HG03175 (cell line): ENCODE results near the gene TMEM63C.

ENCODE experiments used
- ATAC-seq: cut with Tn5 transposase; IDR thresholded peaks from one replicate; pipeline ENCODE4 v1.9.1; 2021; ENCODE audit warnings: mild to moderate bottlenecking, moderate library complexity; ENCODE audit not compliant: unreplicated experiment

The TMEM63C gene

DNA sequence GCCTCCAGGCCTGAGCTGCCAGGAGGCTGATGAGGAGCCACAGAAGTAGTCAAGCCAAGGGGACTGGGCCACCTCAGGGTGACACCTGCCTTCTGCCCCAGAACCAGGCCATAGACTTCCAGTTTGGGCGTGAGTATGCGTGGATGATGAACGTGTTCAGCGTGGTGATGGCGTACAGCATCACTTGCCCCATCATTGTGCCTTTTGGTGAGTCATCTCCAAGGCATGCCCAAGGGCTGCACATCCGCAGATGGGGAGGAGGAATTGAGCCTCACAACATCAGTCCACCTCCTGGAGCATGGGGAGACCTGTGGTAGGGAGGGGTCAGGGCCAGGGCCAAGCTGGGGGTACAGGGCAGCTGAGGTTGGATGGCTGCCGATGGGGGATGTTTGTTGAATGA is 67.1 kb downstream of the TMEM63C start:
- no peak for ATAC-seq

DNA sequence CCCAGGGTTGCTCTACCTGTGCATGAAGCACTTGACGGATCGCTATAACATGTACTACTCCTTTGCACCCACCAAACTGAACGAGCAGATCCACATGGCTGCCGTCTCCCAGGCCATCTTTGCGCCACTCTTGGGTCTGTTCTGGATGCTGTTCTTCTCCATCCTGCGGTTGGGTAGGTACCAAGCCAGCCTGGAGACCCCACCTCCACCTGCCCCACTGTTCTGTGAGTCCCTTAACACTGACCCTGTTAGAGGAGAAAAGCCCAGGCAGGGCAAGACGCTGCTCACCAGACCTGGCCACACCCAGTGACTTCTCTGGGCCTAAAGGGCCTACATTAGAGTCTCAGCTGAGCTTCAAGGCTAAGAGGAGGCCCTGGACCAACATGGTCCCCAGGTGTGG is 67.7 kb downstream of the TMEM63C start:
- ATAC-seq = no peak

DNA sequence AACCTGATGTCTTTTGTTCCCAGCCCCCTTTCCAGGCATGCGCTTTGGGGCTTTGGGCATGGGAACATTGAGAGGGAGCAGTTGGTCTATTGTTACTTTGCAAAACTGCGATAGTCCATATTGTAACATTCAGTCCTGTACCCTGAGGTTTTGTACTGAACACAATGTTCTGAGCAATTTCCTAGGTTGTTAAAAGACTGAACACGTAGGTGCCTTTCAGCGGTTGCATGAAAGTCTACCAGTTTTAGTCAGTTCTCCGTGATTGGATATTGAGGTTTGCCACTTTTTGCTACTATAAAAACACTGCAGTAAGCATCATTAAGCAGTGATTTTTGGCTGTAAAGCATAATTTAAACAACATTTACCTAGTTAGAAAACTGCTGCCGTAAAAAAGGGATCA is 69.3 kb downstream of the TMEM63C start:
- no peak for ATAC-seq

DNA sequence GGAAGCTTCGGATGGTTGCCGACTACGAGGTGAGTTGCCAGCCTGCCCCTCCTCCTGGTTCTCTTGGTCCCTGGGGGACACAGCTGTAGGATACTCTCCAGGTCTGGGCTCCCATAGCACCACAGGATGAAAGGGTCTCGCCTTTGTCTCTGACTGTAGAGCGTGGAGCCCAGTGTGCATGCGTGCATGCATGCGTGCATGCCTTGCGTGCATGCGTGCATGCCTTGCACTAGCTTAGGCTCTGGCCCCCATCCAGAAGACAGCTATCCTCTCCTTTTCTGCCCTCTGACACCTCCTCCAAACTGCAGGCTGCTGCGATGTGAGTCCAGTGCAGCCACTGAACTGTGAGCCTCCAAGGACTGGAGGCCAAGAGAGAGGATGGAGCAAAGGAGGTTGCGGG is 70.3 kb downstream of the TMEM63C start:
- no peak for ATAC-seq

DNA sequence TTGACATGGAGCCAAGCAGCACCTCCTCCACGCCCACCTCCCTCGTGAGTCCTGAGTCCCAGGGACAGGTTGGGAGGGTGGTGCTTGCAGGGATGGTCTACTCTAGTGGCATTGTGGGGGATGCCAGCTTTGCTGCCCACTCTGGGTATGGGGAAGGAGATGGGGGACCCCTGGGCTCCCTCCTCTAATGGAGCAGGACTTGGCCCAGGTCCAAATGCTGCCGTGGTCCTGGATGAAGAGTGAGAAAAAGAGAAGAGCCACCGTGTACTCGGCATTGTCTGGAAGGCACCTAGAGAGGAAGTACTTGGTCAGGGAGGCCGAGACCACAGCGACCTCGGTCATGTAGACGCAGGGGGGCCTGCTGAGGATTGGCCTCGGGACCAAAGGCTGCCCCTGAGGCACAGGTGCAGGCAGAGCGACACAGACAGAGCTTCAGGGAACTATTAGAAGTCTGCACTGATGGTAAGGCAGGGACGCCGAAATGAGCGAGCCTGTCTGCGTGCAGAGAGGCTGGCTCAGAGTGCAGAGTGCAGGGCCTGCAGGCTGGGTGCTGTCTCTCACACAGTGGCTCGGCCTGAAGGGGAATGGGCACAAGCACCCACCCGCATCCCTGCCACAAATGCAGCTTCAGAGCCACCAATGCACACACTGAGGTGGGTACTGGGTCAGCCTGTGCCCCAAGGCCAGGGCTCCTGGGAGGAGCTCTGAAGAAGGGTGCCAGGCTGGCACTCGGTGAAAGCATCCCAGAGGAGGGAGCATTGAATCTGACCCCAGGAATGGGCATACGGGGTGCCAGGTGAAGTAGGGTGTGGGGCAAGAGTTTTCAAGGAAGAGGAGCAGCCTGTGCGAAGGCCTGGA is 72.0 kb downstream of the TMEM63C start:
- no peak for ATAC-seq

DNA sequence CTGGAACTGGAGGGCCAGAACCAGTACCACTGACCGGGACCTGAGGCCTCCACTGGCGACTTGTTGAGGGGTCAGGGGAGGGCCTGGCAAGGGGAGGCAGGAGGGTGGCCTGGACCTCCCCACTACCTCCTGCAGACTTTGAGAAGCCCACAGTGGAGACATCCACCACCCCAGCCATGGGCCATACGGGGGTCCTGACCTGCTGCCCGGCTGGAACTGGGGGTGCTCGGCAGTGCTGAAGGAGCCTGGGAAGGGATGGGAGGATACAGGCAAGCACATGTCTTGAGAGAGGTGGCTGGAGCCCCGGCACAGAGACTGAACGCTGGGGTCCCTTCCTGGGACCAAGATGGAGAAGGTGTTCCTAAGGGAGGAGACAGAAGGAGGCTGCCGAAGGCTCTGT is 75.1 kb downstream of the TMEM63C start:
- no peak for ATAC-seq

DNA sequence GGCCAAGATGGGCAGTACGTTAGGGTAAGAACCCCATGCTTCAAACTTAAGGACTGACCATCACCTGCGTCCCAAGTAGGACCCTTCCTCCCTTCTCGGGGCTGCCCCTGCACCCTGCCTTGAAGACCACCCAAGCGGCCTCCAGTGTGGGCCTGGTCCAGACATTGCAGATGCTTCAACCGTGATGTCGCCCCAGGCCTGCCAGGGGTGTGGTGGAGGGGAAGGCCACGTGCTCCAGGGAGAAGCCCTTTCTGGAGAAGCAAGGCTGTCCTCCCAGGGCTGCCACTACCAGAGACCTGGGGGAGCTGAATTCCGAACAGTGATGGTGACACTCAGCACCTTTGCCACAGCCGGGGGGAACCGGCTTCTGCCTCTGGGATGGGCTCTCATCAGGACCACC is 76.1 kb downstream of the TMEM63C start:
- ATAC-seq = no peak

DNA sequence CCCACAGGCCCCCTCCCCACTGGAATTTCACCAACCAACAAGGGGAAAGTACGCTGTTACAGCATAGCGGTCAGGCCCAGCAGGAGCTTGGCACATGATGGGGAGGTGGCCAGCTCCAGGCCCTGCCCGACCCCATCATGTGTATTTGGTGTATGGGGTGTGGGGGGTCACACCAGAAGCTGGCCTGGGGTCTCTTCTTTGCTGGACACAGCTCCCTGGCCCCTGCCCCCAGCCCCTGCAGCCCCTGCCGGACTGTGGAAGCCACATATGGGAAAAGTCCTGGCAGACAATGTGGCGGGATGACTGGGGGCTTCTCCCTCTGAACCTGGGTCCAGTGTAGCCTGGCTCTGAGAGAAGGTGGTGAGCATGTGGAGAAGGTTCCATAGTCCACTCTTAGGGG is 77.0 kb downstream of the TMEM63C start:
- no peak for ATAC-seq

DNA sequence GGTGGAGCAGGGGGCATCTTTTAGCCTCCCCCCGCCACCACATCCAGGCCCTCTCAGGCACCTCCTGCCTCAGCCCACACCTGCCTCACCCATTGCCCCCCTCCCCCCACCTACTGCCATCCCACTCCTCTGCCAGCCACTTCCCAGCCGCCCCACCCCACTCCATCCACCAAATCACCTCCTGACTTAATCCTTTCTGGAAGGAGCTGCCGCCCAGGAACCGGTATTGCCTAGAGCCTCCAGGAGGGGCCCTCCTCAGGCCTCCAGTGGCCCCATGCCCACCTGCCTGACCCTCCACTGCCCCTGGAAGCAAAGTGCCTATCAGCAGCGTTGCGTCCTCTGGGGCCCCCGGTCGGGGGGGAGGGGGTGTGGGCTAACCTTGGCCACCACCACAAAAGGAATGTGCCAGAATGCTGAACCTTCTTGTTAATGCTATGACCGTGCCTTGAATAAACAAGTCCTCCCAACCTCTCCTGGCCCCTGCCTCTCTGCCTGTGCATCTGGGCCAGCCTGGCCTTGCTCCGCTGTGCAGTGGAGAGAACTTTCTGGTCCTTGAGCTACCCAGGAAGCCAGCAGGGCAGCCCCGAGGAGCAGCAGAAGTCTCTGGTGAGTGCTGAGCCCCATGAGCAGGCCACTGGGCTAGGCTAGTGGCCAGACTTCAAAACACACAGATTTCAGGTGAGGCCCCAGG is 77.6 kb downstream of the TMEM63C start:
- ATAC-seq = no peak

DNA sequence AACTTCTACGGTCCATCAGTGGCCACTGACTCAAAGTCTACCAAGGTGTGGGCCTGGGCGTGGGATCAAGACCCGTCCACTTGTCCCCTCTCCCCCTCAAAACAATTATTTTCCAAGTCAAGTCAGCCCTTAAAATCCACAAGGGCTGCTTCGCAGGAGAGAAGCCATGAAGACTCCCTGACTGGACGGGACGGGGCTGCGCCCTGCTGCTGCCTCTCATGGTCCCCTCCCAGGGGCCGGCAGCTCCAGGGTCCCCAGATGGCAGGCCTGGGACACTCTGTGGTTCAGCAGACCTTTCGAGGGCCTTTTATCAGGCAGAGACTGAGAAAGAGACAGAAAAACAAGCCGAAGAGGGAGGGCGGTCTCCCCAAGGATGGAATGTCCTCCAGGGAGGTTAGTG is 78.6 kb downstream of the TMEM63C start:
- no peak for ATAC-seq

DNA sequence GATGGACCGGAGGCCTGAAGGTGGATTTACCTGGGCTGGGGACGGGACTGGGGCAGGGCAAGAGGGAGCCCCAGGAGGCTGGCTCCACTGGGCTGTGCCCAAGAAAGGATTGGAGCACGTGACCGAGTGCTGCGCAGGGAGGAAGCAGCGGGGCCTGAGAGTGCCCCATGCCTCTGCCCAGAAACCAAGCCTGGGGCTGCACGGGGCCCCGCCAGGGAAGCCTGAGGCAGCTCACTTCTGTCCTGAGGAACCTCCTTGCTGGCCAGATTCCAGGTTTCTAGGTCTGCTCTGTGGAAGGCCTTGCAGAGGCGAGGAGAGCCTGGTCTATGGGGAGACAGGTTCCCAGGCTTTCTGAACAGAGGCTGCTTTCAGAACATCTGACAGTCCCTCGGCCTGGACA is 79.0 kb downstream of the TMEM63C start:
- no peak for ATAC-seq

DNA sequence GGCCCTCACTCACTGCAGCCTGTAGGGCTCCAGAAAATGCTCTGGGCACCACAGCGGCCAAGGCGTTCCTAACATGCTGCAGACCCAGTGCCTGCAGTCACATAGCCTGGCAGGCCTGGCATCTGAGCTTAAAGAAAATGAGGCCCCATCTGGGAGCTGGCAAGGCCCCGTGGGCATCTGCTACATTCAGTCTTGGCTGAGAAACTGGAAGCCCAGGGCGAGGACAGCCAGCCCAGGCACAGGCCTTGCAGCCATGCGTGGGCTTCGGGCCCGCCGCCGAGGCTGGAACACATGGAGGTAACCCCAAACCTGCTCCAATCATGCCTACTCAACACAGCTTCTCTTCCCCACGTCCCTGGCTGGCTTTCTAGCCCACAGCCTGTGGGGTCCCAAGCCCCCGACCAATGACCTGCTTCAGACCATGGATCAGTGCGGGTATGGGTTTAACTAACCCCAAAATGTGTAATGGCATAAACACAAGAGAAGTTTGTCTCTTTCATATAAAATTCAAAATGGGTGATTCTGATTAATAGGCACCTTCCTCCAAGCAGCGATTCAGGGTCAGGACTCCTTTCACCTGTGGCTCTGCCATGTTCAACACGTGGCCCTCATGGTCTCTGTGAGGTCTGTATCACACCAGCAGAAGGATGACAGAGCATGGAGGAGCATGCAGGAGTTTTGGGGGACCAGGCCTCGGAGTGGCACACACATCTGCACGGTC is 83.0 kb downstream of the TMEM63C start:
- no peak for ATAC-seq

DNA sequence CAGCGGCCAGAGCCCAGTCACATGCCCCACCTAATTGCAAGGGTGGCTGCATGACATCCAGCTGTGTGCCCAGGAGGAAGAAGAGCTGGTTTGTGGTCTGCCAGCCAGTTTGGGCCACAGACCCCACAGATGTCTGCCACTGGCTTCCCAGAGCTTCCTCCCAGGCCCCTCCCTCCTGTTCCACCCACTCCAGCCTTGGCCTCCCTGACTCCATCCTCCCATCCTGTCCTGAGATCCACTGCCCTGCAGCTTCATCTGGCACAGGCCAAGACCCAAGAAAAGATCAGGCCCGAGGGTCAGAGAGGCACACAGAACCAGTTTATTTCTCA is 83.6 kb downstream of the TMEM63C start:
- no peak for ATAC-seq

DNA sequence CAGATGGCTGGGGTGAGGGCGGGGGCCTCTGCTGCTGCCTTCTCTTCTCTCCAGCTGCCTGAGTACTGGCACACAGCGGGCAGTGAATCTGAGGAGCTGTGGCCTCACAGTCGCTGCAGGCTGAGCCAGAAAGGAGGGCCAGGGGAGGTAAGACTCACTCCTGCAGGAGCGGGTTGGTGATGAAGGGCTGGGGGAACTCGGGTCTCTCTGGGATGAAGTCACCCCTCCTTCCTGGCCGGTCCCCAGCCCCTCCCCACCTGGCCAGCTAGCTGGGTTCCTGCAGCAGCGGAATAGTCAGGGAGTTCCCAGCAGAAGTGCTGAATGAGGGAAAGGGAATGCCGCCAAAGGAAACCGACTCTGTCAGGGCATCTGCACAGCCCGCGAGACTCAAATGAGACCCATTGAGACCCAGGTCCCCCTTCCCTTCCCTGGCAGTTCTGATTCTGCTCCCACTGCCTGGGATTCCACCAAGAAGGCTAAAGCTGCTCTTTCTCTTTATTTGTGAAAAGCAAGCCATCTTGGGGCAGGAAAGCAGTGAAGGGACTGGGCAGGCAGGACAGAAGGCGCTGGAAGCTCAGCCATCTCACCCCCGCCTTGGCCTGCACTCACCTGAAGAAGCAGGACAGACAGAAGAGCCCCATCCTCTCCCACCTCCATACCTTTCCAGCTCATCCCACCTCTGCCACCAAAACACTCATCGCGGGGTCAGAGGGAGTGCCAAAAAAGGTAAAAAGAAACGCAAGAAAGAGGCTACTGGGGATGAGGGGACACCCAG is 84.2 kb downstream of the TMEM63C start:
- ATAC-seq = no peak

DNA sequence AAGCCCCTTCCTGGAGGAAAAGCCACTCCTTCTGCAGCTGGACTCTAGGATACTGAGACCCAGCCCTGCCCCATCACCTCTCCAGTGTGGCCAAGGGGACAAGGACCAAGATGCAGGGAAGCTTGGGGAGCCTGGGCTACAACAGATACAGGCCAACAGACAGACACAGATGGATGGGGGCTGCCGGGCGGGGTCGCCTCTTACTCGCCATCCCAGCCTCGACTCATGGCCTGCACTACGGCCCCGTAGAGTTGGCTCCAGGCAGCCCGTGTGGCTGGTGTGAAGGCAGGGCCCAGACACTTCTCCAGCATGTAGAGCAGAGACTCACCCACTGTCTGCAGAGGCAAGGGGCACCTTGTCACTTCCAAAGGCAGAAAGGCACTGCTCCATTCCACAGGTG is 84.7 kb downstream of the TMEM63C start:
- ATAC-seq = no peak

DNA sequence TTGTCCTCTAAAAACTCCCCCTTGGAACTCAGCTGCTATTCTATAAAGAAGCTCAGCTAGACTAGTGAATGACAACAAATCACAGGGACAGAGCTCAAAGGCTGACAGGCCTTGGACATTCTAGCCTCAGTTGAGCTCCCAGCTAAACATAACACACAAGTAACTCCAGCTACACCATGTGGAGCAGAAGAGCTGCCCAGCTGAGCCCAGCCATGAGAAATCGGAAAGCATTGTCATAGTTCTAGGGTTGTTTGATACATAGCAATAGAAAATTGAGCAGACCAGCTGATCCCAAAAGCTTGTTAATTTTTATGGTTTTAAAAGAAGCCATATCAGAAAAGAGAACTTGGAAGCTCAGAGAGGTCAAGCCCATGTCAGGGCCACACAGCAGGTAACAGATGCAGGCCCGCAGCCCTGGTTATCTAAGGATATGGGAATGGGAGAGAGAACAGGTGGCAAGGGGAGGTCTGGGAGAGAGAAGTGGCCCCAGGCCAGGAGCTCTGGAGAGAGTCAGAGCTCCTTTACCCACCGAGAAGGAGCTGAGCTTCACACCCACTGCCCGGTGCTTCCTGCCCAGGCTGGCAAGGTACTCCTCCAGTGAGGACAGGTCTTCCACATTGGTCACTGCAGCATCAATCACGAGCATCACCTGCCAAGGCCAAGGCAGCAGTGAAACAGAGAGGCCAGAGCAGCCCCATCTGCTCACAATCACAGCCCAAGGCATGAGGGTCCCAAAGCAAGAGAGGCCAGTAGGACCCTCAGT is 86.5 kb downstream of the TMEM63C start:
- ATAC-seq = no peak

DNA sequence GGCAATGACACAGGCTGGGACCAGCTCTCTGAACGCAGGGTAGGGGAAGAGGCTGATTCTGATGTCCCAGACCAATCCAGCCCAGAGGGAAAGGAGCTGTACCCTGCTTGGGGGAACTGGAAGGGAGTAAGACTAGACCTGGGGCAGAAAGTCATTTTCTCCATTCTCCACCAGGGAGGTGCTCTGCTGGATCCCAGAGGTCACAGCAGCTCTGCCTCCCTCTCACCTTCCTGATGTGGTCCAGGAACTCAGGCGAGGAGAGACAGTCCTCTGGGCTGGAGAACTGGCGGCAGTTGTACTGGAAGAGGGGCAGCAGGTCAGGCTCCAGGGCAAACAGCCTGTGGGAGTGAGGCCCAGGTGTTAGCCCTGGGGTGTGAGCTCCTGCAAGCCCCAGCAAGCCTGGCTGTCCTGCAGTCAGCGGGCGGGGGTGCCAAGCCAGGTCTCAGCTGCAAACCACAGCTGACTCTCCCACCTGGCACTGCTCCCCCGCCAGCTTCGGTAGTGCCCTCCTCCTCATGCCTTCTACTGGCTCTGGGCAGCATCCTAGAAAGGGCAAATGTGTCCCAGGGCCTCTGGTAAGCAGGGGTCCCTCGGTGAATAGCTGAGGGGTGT is 87.5 kb downstream of the TMEM63C start:
- ATAC-seq = no peak

DNA sequence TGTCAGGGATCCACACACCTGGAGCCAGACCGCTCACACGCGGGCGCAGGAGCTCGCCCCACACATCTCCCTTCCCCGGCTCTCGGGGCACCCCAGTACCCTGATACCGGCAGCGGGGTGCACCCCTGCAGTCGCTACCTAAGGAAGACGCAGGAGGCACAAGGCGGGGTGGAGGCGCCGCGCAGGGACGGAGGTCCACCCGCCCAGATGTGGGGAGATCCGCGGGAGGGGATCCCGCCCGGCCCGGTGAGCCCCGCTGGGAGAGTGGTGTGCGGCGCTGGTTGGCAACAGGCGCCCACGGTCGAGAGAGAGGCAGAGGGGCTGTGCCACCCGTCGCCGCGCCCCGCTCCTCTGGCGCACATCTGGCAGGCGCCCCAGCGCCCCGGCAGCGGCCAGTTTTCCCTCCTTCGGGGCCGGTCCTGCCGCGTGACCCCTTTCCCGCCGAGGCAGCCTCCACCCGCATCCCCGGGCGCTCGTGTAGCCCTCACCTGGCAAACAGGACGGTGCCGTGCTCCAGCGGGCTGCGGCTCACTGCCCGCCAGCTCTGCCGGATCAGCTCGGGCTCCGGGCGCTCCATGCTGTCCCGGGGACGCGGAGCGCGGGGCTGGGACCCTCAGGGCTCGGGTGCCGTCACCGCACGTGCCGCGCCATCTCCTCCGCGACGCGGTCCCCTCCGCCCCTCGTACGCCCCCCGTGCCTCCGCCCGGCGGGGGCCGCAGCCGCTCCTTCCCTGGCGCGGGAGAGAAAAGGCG is 88.9 kb downstream of the TMEM63C start:
- no peak for ATAC-seq

DNA sequence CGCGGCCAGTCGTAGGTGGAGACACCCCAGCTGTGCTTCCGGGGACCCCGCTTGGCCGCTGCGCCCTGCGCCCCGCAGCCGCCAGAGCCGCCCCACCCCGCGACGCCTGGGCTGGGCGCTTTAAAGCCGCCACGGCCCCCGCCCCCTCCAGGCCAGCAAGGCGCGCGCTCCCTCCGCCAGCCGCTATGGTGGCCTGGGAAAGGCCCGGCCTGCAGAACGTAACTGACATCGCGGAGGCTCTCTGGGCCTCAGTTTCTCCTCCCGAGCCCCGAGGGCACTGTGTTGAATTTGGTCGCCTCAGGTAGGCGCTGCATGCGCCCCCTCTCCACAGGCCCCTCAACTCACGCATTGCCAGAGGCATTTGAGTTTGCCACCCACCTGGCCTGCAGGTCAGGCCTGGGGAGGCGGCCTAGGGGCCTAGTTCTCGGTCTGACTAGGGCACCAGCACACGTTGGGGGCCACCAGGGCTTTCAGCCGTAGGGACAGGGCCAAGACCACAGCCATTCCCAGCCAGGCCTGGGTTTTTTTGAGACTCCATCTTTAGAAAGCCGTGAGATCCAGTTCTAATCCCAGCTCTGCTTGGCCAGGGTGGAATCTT is 89.6 kb downstream of the TMEM63C start, which contains the start of gene NGB:
TSS of gene NGB (minus strand) at position 94 of the 598 bp plus-strand sequence. CDS start 269 bp downstream, outside the sequence.
- no peak for ATAC-seq
